GM12891 (cell line): Measurements from ENCODE around the gene INPPL1.
"Not testable (repeated sequence)": the region's sequence is repeated elsewhere in the genome, so short reads cannot be mapped to it uniquely, and the experiment has no call there.

Source experiments
- DNase-seq: peaks from one replicate; pipeline ENCODE4 v3.0.0; 2011; ENCODE audit warnings: low spot score; ENCODE audit not compliant: insufficient read length
- FAIRE-seq: peaks from 2 replicates; lab custom pipeline; 2011; peaks lifted over from hg19 to GRCh38; lab: Jason Lieb, UNC
- PAX5 ChIP-seq: IDR thresholded peaks from 2 replicates; pipeline ENCODE4 v1.6.1; 2011; ENCODE audit warnings: low read length, moderate library complexity, mild to moderate bottlenecking; ENCODE audit not compliant: insufficient read depth, severe bottlenecking
- POLR2A ChIP-seq: IDR thresholded peaks from 2 replicates; pipeline ENCODE4 v1.6.1; 2011; ENCODE audit warnings: low read depth, low read length, control low read depth
- POLR2AphosphoS5 ChIP-seq: IDR thresholded peaks from 2 replicates; pipeline ENCODE4 v1.6.1; 2011; ENCODE audit warnings: low read depth, low read length, control low read depth
- POU2F2 ChIP-seq: IDR thresholded peaks from 2 replicates; pipeline ENCODE4 v1.6.1; 2011; ENCODE audit warnings: low read depth, mild to moderate bottlenecking, control low read depth, low read length, moderate library complexity
- SPI1 ChIP-seq: IDR thresholded peaks from 2 replicates; pipeline ENCODE4 v1.6.1; 2011; ENCODE audit warnings: low read depth, low read length, control low read depth
- TAF1 ChIP-seq: IDR thresholded peaks from 2 replicates; pipeline ENCODE4 v1.6.1; 2011; ENCODE audit warnings: low read depth, low read length, control low read depth

The INPPL1 gene

GRCh38 chr11:72263361-72263760 is 38.8 kb downstream of the INPPL1 start:
- DNase-seq (no peak), FAIRE-seq (no peak)
- TF ChIP-seq POU2F2: no peak
- no peak for TF ChIP-seq PAX5
- no peak for TF ChIP-seq POLR2A
- TF ChIP-seq TAF1: no peak
- no peak for TF ChIP-seq SPI1
- TF ChIP-seq POLR2AphosphoS5: no peak

DNA sequence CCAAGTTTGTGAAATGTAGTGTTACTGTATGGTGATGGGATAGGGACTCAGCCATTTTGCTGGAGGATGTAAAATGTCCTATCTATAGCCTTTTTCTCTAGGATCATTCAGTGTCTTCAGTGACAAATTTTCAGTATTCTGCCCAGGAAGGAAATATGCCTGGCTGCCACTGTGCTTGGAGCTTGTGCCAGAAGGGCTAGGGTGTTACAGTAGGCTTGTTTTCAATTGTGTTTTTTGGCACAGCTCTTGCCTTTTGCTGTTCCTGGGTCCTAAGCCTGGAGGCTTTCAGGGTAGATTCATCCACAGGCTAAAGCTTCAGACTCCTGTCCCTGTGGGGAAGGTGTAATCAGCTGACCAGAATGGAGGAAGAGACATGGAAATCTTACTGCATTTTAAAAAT is 41.4 kb downstream of the INPPL1 start:
- no peak for DNase-seq
- no peak for FAIRE-seq
- TF ChIP-seq SPI1: no peak
- TF ChIP-seq TAF1: no peak
- TF ChIP-seq POU2F2: no peak
- no peak for TF ChIP-seq POLR2AphosphoS5
- TF ChIP-seq PAX5: no peak
- TF ChIP-seq POLR2A: no peak

DNA sequence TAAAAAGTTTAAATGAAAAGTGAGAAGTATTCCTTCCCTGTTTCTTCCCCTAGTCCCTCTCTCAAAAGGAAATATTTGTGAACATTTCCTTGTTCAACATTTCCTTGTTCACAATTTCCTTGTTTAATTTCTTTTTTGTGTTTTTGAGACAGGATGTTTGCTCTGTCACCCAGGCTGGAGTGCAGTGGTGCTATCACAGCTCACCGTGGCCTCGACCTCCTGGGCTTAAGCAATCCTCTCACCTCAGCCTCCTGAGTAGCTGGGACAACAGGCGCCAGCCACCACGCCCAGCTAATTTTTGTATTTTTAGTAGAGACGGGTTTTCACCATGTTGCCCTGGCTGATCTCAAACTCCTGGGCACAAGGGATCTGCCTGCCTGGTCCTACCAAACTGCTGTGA is 42.4 kb downstream of the INPPL1 start:
- DNase-seq: not testable (repeated sequence)
- peak; percentile 9 for FAIRE-seq

DNA sequence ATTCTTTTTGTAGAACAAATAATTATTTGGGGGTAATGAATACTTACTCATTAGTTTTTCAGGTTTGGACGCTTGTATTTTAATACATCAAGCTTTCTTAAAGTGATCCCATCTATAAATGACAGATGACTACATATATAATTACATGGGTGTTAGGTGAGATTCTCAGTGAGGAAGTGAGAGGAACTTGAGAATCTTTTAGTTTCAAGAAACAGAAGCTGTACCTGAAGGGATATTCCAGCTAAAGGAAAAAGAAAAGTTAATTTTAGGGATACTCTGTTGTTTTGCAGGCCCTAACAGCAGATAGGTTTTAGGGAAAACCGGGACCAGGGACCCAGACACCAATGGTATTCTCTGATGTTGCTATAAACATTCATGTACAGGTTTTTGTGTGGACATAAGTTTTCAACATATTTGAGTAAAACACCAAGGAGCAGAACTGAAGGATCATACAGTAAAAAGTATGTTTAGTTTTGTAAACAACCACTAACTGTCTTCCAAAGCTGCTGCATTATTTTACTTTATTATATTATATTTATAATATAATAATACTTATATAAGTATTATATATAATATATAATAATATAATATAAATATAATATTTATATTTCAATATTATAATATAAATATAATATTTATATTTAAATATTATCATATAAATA is 43.5 kb downstream of the INPPL1 start:
- no peak for FAIRE-seq
- TF ChIP-seq POLR2AphosphoS5: no peak
- peak; percentile 90 for TF ChIP-seq SPI1
- no peak for TF ChIP-seq PAX5
- no peak for TF ChIP-seq TAF1
- no peak for DNase-seq

DNA sequence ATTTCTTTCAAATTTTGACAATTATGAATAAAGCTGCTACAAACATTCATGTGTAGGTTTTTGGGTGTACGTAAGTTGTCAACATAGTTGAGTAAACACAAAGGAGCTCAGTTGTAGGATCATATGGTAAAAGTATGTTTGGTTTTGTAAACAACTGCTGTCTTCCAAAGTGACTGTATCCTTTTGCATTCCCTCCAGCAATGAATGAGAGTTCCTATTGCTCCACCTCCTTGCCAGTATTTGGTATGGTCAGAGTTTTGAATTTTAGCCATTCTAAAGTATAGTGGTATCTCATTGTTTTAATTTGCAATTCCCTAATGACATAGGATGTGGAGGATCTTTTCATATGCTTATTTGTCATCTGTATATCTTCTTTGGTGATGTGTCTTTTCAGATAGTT is 47.4 kb downstream of the INPPL1 start:
- no peak for FAIRE-seq
- TF ChIP-seq SPI1 (no peak), PAX5 (no peak), POLR2AphosphoS5 (no peak), TAF1 (no peak), POU2F2 (no peak), POLR2A (no peak)
- no peak for DNase-seq

GRCh38 chr11:72274435-72274834 is 49.9 kb downstream of the INPPL1 start:
- DNase-seq (no peak), FAIRE-seq (no peak)
- TF ChIP-seq TAF1: no peak
- no peak for TF ChIP-seq POU2F2
- no peak for TF ChIP-seq POLR2A
- TF ChIP-seq PAX5: no peak
- no peak for TF ChIP-seq SPI1
- TF ChIP-seq POLR2AphosphoS5: no peak

GRCh38 chr11:72278905-72279304 is 54.3 kb downstream of the INPPL1 start:
- DNase-seq (no peak), FAIRE-seq (no peak)
- TF ChIP-seq POU2F2 (no peak), PAX5 (no peak), TAF1 (no peak), POLR2AphosphoS5 (no peak), POLR2A (no peak), SPI1 (no peak)

DNA sequence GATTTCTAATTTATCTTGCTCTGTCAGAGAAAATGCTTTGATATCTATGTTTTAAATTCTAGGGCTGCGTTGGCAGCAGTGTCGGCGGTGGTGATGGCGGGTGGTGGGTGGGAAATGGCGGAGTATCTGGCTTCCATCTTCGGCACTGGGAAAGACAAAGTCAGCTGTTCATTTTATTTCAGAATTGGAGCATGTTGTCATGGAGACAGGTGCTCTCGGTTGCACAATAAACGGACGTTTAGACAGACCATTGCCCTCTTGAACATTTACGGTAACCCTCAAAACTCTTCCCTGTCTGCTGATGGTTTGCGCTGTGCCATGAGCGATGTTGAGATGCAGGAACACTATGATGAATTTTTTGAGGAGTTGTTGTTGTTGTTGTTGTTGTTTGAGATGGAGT is 55.5 kb downstream of the INPPL1 start:
- DNase-seq (no peak), FAIRE-seq (no peak)
- TF ChIP-seq TAF1 (no peak), POLR2A (no peak), SPI1 (no peak), POU2F2 (no peak), PAX5 (no peak), POLR2AphosphoS5 (no peak)

DNA sequence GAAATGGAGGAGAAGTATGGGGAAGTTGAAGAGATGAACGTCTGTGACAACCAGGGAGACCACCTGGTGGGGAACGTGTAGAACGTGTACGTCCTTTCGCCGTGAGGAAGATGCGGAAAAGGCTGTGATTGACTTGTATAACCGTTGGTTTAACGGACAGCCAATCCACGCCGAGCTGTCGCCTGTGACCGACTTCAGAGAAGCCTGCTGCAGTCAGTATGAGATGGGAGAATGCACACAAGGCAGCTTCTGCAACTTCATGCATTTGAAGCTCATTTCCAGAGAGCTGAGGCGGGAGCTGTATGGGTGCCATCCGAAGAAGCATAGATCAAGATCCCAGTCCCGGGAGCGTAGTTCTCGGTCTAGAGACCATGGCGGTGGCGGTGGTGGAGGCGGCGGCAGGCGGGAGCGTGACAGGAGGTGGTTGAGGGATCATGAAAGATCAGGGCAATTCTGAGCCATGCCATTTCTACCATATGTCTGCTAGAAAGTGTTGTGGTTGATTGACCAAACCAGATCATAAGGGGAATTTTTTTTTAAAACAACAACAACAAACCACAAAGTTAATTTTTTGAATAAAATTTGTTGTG is 56.3 kb downstream of the INPPL1 start:
- FAIRE-seq (no peak), DNase-seq (no peak)
- TF ChIP-seq TAF1: no peak
- no peak for TF ChIP-seq POLR2A
- no peak for TF ChIP-seq PAX5
- no peak for TF ChIP-seq POLR2AphosphoS5
- TF ChIP-seq POU2F2: no peak
- no peak for TF ChIP-seq SPI1

DNA sequence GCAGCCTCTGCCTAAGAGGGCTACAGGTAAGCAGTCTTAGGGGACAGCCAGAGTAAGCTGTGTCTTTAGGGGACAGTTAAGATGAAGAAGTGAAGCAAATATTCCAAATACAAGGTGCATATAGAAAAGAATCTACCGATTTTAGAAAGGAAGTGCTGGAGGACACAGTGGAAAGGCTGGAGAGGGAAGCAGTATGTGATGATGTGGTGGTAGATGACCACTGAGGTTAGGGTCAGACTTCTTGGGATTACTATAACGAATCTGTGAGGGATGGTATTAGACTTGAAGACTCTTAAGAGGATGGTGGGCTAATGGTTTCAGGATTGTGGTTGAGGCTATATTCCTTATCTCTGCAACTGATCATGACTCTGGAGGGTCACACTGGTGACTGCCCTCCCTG is 59.4 kb downstream of the INPPL1 start:
- no peak for FAIRE-seq

More for the DNA sequence above, 59.4 kb downstream of the INPPL1 start:
- TF ChIP-seq POLR2A (no peak), PAX5 (no peak), POLR2AphosphoS5 (no peak), TAF1 (no peak), POU2F2 (no peak), SPI1 (no peak)
- DNase-seq: no peak
